ENCODE results near the gene TENM3.

The TENM3 gene

DNA sequence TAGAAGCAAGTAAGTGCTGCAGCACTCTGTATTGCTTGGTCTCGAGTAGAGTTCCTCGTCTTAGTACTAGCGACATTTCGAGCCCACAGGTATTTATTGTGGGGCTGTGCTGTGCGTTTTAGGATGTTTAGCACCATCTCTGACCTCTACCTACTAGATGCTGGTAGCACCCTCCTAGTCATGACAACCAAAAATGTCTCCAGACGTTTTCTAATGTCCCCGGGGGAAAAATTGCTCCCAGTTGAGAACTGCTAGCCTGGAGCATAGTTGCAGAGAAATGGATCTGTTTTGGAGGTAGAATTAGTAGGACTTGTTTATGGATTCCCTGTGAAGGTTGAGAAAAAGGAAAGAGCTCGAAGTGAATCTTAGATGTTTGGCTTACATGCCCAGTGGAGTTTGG is 287.2 kb downstream of the TENM3 start:
- H3K27me3 ChIP-seq (ENCODE audit: insufficient read depth, low read length): no peaks in the 10 kb centered on the region
- H3K36me3 ChIP-seq (ENCODE audit: insufficient read depth, low read length): no peaks in the 10 kb centered on the region
- H3K79me2 ChIP-seq (ENCODE audit: control insufficient read depth, insufficient read depth, low read length, unreplicated experiment): no peaks in the 10 kb centered on the region
- no peak overlapping the region for H3K27ac ChIP-seq (ENCODE audit: low read depth, low read length)
- peaks cover 11% of the 10 kb centered on the region for H3K4me1 ChIP-seq (ENCODE audit: control insufficient read depth, insufficient read depth, low read length, unreplicated experiment)
- no peak overlapping the region for H2AFZ ChIP-seq (ENCODE audit: low read length, unreplicated experiment)
- H3K4me3 ChIP-seq (ENCODE audit: low read depth, low read length): no peak overlapping the region

DNA sequence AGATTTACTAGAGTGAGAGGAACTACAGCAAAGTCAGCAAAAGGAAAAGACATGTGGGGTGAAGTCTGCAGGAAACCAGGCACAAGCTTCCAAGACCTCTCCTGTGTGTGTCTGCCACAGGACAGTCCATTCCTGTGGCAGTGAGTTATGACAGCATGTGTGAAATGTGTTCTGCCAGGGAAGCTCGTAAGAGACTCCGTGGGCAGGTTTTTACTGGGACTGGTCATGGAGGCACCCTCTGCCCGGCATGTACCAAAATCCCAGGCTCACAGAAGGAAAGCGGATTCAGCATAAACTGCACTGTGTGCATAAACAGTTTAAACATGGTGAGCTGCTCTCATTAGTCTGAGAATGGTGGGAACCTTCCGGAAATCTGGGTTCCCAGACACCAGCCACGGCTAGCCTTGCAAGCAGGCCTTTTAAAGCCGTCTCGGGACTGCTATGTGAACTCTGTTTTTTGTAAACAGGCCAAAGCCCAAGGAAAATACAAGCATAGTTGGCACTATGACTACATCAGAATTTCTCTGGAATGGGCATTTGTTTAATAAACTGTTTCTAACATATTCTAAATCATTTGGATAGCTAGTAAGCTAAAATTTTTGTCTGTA is 288.5 kb downstream of the TENM3 start:
- H3K27ac ChIP-seq (ENCODE audit: low read depth, low read length): no peak overlapping the region
- no peak overlapping the region for H2AFZ ChIP-seq (ENCODE audit: low read length, unreplicated experiment)
- no peak overlapping the region for H3K4me3 ChIP-seq (ENCODE audit: low read depth, low read length)

DNA sequence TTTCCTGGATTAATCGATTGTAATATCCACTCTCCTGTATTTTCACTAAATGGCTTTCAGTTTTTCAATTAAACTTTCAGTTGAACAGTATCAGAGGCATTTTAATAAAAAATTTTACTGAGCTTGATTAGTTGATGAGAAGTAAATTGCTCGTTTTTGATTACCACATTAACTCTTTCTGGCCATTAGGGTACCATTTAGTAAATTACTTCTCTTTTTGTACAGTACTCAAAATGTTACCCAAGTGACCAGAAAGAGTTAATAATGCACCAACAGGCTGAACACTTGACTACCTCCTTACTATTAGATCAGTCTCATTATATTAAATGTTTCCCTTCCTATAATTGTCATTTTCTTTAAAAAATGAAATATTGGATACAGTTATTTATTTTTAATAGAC is 289.2 kb downstream of the TENM3 start:
- Histone ChIP-seq H3K36me3 (ENCODE audit: insufficient read depth, low read length) (no peaks in the 10 kb centered on the region), H3K79me2 (ENCODE audit: control insufficient read depth, insufficient read depth, low read length, unreplicated experiment) (no peaks in the 10 kb centered on the region), H3K27me3 (ENCODE audit: insufficient read depth, low read length) (no peaks in the 10 kb centered on the region), H3K4me3 (ENCODE audit: low read depth, low read length) (no peak overlapping the region), H3K4me1 (ENCODE audit: control insufficient read depth, insufficient read depth, low read length, unreplicated experiment) (peaks cover 11% of the 10 kb centered on the region), H3K27ac (ENCODE audit: low read depth, low read length) (no peak overlapping the region), H2AFZ (ENCODE audit: low read length, unreplicated experiment) (no peak overlapping the region)

More for the DNA sequence above, 288.5 kb downstream of the TENM3 start:
- no peaks in the 10 kb centered on the region for H3K36me3 ChIP-seq (ENCODE audit: insufficient read depth, low read length)
- peaks cover 11% of the 10 kb centered on the region for H3K4me1 ChIP-seq (ENCODE audit: control insufficient read depth, insufficient read depth, low read length, unreplicated experiment)
- H3K79me2 ChIP-seq (ENCODE audit: control insufficient read depth, insufficient read depth, low read length, unreplicated experiment): no peaks in the 10 kb centered on the region
- no peaks in the 10 kb centered on the region for H3K27me3 ChIP-seq (ENCODE audit: insufficient read depth, low read length)

DNA sequence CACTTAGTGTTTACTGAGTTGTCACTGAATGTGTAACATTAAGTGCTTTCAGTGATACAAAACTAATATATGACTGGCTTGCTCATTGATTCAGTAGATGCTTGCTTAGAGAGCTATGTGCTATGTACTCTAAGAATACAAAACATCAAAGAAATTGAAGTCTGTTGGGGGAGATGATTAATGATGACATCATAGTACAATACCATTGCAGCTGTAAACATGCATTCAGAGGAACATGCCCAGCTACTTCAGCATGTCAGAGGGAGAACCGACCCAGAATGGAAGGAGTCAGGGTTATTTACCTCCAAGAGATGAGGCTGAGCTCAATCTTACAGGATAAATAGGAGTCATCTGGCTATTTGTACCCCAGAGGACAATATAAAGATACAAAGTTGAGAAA is 290.8 kb downstream of the TENM3 start:
- H2AFZ ChIP-seq (ENCODE audit: low read length, unreplicated experiment): no peak overlapping the region
- peaks cover 11% of the 10 kb centered on the region for H3K4me1 ChIP-seq (ENCODE audit: control insufficient read depth, insufficient read depth, low read length, unreplicated experiment)
- H3K36me3 ChIP-seq (ENCODE audit: insufficient read depth, low read length): no peaks in the 10 kb centered on the region
- no peak overlapping the region for H3K27ac ChIP-seq (ENCODE audit: low read depth, low read length)
- no peaks in the 10 kb centered on the region for H3K79me2 ChIP-seq (ENCODE audit: control insufficient read depth, insufficient read depth, low read length, unreplicated experiment)
- no peak overlapping the region for H3K4me3 ChIP-seq (ENCODE audit: low read depth, low read length)
- H3K27me3 ChIP-seq (ENCODE audit: insufficient read depth, low read length): no peaks in the 10 kb centered on the region

DNA sequence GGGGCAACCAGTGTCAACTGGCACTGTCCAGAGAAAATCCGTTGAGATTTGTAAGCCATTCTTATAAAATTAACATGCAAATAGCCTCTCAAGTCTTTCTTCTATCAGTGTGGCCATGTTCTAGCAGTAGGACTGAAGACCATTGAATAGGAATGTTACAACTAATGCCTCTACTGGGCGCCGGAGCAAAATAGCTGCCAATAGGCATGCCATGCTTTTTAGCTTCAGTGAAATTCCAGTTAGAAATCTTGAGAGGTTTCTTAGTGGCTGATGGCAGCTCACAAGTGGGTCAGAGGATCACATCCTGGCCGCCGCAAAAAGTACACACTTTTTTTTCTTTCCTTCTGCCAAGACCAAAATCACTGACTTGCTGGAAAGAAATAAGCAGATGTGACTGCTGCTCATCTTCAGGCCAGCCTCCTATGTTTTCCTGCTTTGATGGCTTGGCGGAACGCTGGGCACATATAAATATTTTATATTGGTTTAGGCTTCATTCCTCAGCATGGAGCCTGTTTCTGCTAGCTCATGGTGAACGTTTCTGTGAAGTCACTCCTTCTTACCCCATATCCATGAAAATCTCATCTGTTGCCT is 293.1 kb downstream of the TENM3 start:
- Histone ChIP-seq H3K27ac (ENCODE audit: low read depth, low read length) (no peak overlapping the region), H3K4me1 (ENCODE audit: control insufficient read depth, insufficient read depth, low read length, unreplicated experiment) (peaks cover 11% of the 10 kb centered on the region), H2AFZ (ENCODE audit: low read length, unreplicated experiment) (no peak overlapping the region), H3K79me2 (ENCODE audit: control insufficient read depth, insufficient read depth, low read length, unreplicated experiment) (no peaks in the 10 kb centered on the region), H3K36me3 (ENCODE audit: insufficient read depth, low read length) (no peaks in the 10 kb centered on the region), H3K4me3 (ENCODE audit: low read depth, low read length) (no peak overlapping the region), H3K27me3 (ENCODE audit: insufficient read depth, low read length) (no peaks in the 10 kb centered on the region)

DNA sequence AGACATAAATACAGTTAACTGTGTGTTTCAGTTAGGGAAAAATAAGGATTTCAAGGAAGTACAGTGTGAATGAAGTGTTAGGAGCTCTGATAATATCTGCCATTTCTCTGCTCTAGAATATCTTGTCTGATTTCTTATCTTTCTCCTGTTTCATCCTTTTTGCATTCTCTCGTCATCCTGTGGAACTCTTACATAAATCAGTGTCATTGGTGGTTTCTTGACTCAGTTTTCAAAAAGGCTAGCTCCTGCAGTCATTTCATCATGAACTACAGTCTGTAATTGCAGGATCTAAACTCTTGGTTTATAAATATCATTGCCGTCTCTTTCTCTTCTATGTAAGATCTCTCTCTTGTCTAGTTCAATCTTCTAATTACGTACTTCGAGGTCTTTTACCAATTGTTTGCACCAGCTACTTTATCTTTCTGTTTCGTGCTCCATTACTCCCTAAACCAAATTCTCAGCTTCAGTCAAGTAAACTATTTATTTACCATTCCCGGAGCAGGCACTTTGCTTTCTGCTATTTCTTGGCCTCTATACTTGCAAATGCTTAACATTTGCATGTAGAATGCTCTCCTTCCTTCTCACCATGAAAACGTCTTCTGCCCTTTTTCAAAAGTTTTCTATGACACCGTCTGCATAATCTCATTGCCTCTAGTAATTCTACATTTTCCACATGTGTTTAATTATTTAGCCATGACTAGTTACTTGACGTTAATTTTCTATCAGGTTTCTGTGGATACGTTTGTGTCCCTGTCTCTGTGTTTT is 294.0 kb downstream of the TENM3 start:
- no peak overlapping the region for H3K27ac ChIP-seq (ENCODE audit: low read depth, low read length)
- no peaks in the 10 kb centered on the region for H3K36me3 ChIP-seq (ENCODE audit: insufficient read depth, low read length)
- no peaks in the 10 kb centered on the region for H3K79me2 ChIP-seq (ENCODE audit: control insufficient read depth, insufficient read depth, low read length, unreplicated experiment)
- no peak overlapping the region for H2AFZ ChIP-seq (ENCODE audit: low read length, unreplicated experiment)
- H3K4me3 ChIP-seq (ENCODE audit: low read depth, low read length): no peak overlapping the region
- no peaks in the 10 kb centered on the region for H3K27me3 ChIP-seq (ENCODE audit: insufficient read depth, low read length)
- H3K4me1 ChIP-seq (ENCODE audit: control insufficient read depth, insufficient read depth, low read length, unreplicated experiment): peaks cover 11% of the 10 kb centered on the region

DNA sequence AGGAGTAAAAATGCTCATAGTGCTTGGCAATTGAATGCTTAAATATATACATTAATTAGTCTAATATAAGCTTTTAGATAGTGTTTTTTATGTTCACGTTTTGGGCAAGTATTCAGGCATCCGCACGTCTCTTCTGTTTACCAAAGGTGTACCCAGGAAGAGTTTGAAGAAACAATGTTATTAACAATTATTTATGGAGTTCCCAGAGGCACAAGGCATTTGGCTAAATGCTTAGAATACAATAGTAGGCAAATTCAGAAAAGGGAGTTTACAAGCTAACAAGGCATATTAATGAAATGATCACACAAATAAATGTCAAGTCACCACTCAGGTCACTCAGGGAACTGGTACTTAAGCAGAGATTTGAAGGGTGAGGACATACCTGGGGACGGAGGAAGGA is 294.8 kb downstream of the TENM3 start:
- no peaks in the 10 kb centered on the region for H3K27me3 ChIP-seq (ENCODE audit: insufficient read depth, low read length)

DNA sequence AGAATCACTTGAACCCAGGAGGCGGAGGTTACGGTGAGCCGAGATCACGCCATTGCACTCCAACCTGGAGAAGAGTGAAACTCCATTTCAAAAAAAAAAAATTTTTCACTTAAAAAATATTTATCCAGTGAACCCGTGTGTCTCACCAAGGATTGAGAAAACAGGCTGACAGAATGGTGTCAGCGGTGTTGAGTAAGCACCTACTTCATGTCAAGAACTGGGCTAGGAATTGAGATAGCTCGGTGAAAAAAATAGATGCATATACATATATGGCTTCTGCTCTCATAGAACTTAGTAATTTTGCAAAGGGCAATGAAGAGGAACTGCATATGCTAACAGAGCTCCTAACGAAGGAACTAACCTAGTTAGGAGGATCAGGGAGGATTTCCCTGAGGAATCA is 297.3 kb downstream of the TENM3 start:
- Histone ChIP-seq H3K4me3 (ENCODE audit: low read depth, low read length) (no peak overlapping the region), H3K4me1 (ENCODE audit: control insufficient read depth, insufficient read depth, low read length, unreplicated experiment) (no peaks in the 10 kb centered on the region), H3K27ac (ENCODE audit: low read depth, low read length) (no peak overlapping the region), H3K27me3 (ENCODE audit: insufficient read depth, low read length) (no peaks in the 10 kb centered on the region), H3K79me2 (ENCODE audit: control insufficient read depth, insufficient read depth, low read length, unreplicated experiment) (no peaks in the 10 kb centered on the region), H2AFZ (ENCODE audit: low read length, unreplicated experiment) (no peak overlapping the region), H3K36me3 (ENCODE audit: insufficient read depth, low read length) (no peaks in the 10 kb centered on the region)

More for the DNA sequence above, 294.8 kb downstream of the TENM3 start:
- Histone ChIP-seq H2AFZ (ENCODE audit: low read length, unreplicated experiment) (no peak overlapping the region), H3K4me3 (ENCODE audit: low read depth, low read length) (no peak overlapping the region), H3K27ac (ENCODE audit: low read depth, low read length) (no peak overlapping the region), H3K36me3 (ENCODE audit: insufficient read depth, low read length) (no peaks in the 10 kb centered on the region), H3K4me1 (ENCODE audit: control insufficient read depth, insufficient read depth, low read length, unreplicated experiment) (peaks cover 11% of the 10 kb centered on the region), H3K79me2 (ENCODE audit: control insufficient read depth, insufficient read depth, low read length, unreplicated experiment) (no peaks in the 10 kb centered on the region)

DNA sequence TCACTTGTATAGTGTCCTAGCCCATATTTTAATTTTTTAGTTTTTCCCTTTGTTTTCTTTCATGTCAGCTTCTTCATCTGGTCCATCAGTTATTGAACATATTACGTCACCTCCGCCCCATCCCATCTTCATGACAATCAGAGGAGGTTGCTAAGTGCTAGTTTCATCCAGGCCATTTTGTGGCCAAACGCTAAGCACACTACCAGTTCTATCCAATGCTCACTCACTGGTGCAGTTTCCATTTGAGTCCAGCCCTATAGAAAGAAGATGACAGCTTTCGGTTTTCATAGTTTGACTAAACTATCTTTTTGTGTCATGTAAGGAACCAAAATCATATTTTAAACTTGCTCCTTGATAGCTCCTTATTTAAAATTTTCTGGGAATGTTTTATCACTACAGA is 304.2 kb downstream of the TENM3 start:
- Histone ChIP-seq H3K4me3 (ENCODE audit: low read depth, low read length) (no peak overlapping the region), H3K79me2 (ENCODE audit: control insufficient read depth, insufficient read depth, low read length, unreplicated experiment) (no peaks in the 10 kb centered on the region), H2AFZ (ENCODE audit: low read length, unreplicated experiment) (no peak overlapping the region), H3K4me1 (ENCODE audit: control insufficient read depth, insufficient read depth, low read length, unreplicated experiment) (no peaks in the 10 kb centered on the region), H3K36me3 (ENCODE audit: insufficient read depth, low read length) (no peaks in the 10 kb centered on the region), H3K27me3 (ENCODE audit: insufficient read depth, low read length) (no peaks in the 10 kb centered on the region), H3K27ac (ENCODE audit: low read depth, low read length) (no peak overlapping the region)

DNA sequence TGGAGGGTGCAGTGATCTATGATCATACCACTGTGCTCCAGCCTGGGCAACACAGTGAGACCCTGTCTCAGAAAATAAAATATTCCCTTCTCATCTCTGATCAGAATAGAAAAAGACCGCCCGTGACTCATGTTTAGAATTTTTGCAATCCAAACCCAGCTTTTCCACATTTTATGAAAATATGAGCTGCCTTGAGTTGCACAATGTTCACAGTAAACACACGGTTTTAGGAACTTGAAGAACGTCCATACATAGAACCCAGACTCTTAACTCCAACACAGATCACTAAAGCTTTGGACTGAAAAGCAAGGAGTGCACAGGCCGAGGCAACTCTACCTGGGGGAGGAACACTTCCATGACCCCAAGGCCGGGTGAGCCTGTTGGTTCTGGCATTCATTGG is 305.0 kb downstream of the TENM3 start:
- H2AFZ ChIP-seq (ENCODE audit: low read length, unreplicated experiment): no peak overlapping the region
- H3K4me3 ChIP-seq (ENCODE audit: low read depth, low read length): no peak overlapping the region
- H3K4me1 ChIP-seq (ENCODE audit: control insufficient read depth, insufficient read depth, low read length, unreplicated experiment): no peaks in the 10 kb centered on the region
- H3K79me2 ChIP-seq (ENCODE audit: control insufficient read depth, insufficient read depth, low read length, unreplicated experiment): no peaks in the 10 kb centered on the region
- H3K36me3 ChIP-seq (ENCODE audit: insufficient read depth, low read length): no peaks in the 10 kb centered on the region
- H3K27ac ChIP-seq (ENCODE audit: low read depth, low read length): no peak overlapping the region
- no peaks in the 10 kb centered on the region for H3K27me3 ChIP-seq (ENCODE audit: insufficient read depth, low read length)

DNA sequence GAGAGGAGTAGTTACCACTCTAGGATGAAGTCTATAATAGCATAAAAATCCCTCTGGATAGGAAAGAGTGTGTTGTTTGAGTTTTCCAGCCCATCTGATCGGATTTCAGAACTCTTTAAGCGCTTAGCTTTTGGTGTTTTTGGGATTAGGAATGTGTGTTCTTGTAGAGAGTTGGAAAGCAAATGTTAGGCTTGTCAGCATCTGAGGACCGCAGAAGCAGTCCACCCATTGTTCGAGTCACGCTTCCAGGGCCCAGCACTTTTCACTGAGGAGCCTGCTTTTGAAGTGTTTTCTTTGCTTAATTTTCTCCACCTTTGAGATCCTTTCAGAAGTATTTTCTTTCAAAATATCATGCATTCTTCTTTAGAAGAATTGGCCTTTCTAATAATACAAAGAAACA is 306.2 kb downstream of the TENM3 start:
- Histone ChIP-seq H2AFZ (ENCODE audit: low read length, unreplicated experiment) (no peak overlapping the region), H3K27ac (ENCODE audit: low read depth, low read length) (no peak overlapping the region), H3K79me2 (ENCODE audit: control insufficient read depth, insufficient read depth, low read length, unreplicated experiment) (no peaks in the 10 kb centered on the region), H3K4me1 (ENCODE audit: control insufficient read depth, insufficient read depth, low read length, unreplicated experiment) (no peaks in the 10 kb centered on the region), H3K36me3 (ENCODE audit: insufficient read depth, low read length) (no peaks in the 10 kb centered on the region), H3K27me3 (ENCODE audit: insufficient read depth, low read length) (no peaks in the 10 kb centered on the region), H3K4me3 (ENCODE audit: low read depth, low read length) (no peak overlapping the region)
